Stimulated activated naive CD8-positive, alpha-beta T cell treated with anti-CD3 and anti-CD28 coated beads, Interleukin-15, Interleukin-2, amounts not matched to agents 100 U/mL and 50 U/mL, for 24 hours (primary cell): Measurements from ENCODE around the gene FBXO27.
"Not testable (repeated sequence)": the region's sequence is repeated elsewhere in the genome, so short reads cannot be mapped to it uniquely, and the experiment has no call there.

Experiments
- ATAC-seq: fragments of 150-1000 bp; cut with Tn5 transposase; one replicate; pipeline ENCODE4 v1.10.0; 2021
- DNase-seq: peaks from one replicate; pipeline ENCODE4 v3.0.0; 2021

The FBXO27 gene

GRCh38 chr19:39032063-39032918 lies at the start of gene FBXO27:
Gene FBXO27 (minus strand): TSS chr19:39032549. CDS start chr19:39032227, 322 bp downstream.
- ATAC-seq = no peak
- peak; percentile 14 for DNase-seq

- DNase-seq = no peak
- no peak for ATAC-seq
These were observed 48.1 kb upstream of the FBXO27 start for GRCh38 chr19:39080431-39080830.

GRCh38 chr19:39078436-39079200 lies 46.3 kb upstream of the FBXO27 start:
- ATAC-seq = no peak
- no peak for DNase-seq

GRCh38 chr19:39077323-39077722 lies 45.0 kb upstream of the FBXO27 start:
- DNase-seq (no peak), ATAC-seq (no peak)

- no peak for DNase-seq
- ATAC-seq = no peak
These were observed 42.6 kb upstream of the FBXO27 start for GRCh38 chr19:39074942-39075341.

- no peak for ATAC-seq
- DNase-seq = no peak
These were observed 41.9 kb upstream of the FBXO27 start for GRCh38 chr19:39074205-39074692.

GRCh38 chr19:39070888-39071287 lies 38.5 kb upstream of the FBXO27 start:
- no peak for DNase-seq
- ATAC-seq = no peak

- not testable (repeated sequence) for ATAC-seq, DNase-seq
These were observed 35.9 kb upstream of the FBXO27 start for GRCh38 chr19:39068259-39068658.

- DNase-seq (no peak), ATAC-seq (no peak)
These were observed 34.8 kb upstream of the FBXO27 start for GRCh38 chr19:39067104-39067503.

GRCh38 chr19:39065928-39066327 lies 33.6 kb upstream of the FBXO27 start:
- DNase-seq (no peak), ATAC-seq (no peak)

GRCh38 chr19:39064405-39064804 lies 32.1 kb upstream of the FBXO27 start:
- DNase-seq = no peak

GRCh38 chr19:39060171-39060570 lies 27.8 kb upstream of the FBXO27 start:
- ATAC-seq (no peak), DNase-seq (no peak)

More at GRCh38 chr19:39064405-39064804, 32.1 kb upstream of the FBXO27 start:
- ATAC-seq = no peak

- DNase-seq (no peak), ATAC-seq (no peak)
These were observed 27.0 kb upstream of the FBXO27 start for GRCh38 chr19:39059302-39059701.

GRCh38 chr19:39057615-39058014 lies 25.3 kb upstream of the FBXO27 start:
- ATAC-seq = no peak
- no peak for DNase-seq

- no peak for ATAC-seq
- no peak for DNase-seq
These were observed 21.7 kb upstream of the FBXO27 start for GRCh38 chr19:39054091-39054470.

- ATAC-seq (no peak), DNase-seq (no peak)
These were observed 21.1 kb upstream of the FBXO27 start for GRCh38 chr19:39053276-39054090.

GRCh38 chr19:39052846-39053245 lies 20.5 kb upstream of the FBXO27 start:
- DNase-seq (no peak), ATAC-seq (no peak)

GRCh38 chr19:39052243-39052746 lies 19.9 kb upstream of the FBXO27 start:
- DNase-seq (peak; percentile 82), ATAC-seq (peak; percentile 75)

GRCh38 chr19:39047073-39047472 lies 14.7 kb upstream of the FBXO27 start:
- DNase-seq (no peak), ATAC-seq (no peak)

- DNase-seq = no peak
- ATAC-seq = no peak
These were observed 13.9 kb upstream of the FBXO27 start for GRCh38 chr19:39046037-39046821.

GRCh38 chr19:39045506-39045905 lies 13.2 kb upstream of the FBXO27 start:
- DNase-seq (no peak), ATAC-seq (no peak)
